G401.6 (cell line): Measurements from ENCODE around the gene ASZ1.

Source experiments
- FAIRE-seq: peaks from 2 replicates; lab custom pipeline; 2012; peaks lifted over from hg19 to GRCh38; lab: Jason Lieb, UNC

ASZ1 gene

DNA sequence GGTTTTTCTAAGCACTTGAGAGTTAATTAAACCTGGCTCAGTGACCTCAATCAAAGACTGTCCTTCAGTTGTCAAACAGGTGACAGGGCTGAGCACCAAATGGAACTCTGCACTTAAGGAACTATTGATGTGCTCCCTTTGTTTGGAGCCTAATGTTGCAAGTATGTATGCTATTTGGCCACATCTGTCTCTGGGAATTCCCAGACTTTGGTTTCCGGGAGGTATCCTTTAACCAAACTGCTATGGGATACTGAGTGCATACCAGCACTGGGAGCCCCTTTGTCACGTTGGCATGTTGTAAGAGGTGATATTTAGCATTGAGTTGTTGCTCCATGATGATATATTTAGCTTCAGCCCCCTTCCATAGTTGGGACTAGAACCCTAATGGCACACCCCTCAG lies 25.2 kb downstream of the ASZ1 start:
- FAIRE-seq: no peak

DNA sequence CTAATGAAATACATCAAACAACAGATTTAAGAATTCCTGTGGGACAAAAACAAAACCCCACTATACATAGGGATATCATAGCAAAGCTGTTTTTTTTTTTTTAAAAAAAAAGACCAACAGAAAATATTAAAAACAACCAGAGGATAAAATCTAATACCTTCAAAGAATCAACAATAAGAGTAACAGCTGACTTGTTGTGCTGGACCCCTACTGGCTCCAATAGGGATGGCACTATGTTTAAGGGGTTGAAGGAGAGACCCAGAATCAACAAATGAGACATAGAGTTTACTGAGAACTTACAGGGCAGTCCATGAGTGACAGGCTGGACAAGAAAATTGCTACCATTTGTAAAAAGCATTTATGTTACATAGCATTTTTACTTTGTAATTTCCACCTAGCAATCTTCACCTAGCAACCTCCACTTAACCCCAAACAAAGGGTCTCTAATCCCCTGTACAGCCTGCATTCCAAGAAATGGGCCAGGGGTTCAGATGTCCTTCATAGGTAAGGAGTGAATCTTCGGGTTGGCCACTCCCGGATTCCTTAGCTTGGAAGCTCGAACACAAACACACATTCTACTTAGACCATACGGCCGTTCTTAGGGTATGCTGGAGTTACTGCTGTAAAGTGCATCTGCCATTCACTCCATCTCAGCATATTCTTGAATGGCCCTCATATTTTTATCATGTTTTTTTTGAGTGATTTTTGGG lies 25.8 kb downstream of the ASZ1 start:
- no peak for FAIRE-seq

DNA sequence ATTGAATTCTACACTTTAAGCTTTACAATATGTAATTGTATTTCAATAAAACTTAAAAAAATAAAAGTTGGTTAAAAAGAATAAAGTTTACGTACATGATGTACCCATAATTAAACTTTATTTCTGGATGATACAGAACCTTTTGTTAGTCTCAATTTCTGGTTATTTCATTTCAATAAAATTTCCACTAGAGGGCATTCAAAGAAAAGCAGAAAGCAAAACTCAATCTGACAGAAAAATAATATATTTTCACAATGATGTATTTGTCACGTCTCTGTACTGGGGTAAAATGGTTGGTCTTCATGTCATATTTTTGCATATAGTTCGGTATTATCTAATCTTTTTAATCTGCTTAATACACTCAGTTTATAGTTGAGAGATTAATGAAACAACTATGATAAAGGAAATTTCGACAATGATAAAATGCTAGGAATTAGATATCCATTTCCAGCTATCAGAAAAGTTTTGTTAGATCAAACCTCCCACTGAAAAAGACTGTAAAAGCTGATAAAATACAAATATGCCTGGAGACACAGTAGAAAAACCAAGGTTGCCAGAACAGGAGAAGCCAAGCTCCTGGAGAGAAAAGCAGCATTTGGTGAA lies 27.4 kb downstream of the ASZ1 start:
- peak; percentile 74 for FAIRE-seq

DNA sequence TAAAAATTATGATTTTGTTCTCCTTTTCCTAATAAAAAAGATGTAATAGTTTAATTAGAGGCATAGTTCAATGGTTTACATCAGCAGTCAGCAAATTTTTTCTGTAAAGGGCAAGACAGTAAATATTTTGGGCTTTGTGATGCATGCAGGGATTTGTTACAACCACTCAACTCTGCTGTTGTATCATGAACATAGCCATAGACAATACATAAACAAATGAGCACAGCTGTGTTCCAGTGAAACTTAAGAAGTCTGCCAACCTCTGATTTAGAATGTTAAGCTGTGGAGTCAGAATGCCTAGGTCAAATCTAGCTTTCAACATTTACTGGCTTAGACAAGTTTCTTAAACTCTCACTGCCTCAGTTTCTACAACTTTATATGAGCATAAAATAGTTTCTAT lies 31.6 kb downstream of the ASZ1 start:
- no peak for FAIRE-seq

DNA sequence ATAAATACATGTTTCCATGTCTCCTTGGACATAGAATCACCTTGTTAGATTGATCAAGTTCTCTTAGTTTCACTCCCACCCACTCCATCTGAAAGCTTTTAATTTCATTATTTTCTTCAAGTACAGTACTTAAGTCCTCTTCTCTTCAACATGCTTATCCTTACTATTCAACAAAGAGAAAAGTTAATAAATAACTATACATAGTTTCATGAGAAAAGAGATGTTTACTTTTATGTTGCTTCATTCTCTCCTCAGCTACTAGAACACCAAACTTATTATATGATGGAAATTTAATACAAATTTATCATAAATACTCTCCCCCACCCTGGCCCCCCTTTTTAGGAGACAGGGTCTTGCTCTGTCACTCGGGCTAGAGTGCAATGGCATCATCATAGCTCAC lies 33.5 kb downstream of the ASZ1 start:
- FAIRE-seq: no peak

DNA sequence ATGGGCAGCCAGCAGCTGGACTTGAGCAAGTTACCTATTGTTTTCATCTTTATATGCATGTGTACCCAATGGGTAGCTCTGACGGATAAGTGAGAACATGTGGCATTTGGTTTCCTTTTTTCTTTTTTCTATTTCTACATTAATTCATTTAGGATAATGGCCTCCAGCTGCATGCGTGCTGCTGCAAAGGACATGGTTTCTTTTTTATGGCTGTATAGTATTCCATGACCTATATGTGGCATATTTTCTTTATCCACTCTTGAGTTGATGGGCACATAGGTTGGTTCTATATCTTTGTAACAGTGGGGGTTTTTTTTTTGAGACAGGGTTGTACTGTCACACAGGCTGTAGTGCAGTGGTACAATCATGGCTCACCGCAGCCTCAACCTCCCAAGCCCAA lies 37.4 kb downstream of the ASZ1 start:
- no peak for FAIRE-seq

DNA sequence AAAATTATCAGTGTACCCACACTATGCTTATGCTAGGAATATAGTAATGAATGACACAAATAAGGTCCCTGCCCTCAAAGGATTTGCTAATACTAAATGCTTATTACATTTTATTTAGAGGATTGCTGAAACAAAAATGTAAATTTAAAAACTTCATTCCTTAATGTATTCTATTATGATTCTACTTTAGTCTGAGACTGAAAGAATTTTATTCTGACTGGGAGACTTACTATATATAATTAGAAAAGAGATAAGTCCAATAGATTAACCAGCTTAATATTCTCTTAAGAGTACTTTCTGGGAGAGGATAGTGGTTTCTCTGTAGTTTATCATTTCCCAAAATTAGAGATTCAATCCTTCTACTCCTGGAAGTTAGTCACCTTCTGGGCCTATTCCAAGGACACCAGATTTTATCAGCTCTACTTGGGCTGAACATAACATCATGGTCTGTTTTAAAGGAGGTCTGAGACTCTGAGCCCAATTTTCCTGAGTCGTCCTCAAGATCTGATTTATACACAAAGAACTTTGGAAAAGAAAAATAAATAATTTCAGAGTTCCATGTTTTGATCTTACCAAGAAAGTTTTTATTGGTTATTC lies 41.1 kb downstream of the ASZ1 start:
- FAIRE-seq: no peak

DNA sequence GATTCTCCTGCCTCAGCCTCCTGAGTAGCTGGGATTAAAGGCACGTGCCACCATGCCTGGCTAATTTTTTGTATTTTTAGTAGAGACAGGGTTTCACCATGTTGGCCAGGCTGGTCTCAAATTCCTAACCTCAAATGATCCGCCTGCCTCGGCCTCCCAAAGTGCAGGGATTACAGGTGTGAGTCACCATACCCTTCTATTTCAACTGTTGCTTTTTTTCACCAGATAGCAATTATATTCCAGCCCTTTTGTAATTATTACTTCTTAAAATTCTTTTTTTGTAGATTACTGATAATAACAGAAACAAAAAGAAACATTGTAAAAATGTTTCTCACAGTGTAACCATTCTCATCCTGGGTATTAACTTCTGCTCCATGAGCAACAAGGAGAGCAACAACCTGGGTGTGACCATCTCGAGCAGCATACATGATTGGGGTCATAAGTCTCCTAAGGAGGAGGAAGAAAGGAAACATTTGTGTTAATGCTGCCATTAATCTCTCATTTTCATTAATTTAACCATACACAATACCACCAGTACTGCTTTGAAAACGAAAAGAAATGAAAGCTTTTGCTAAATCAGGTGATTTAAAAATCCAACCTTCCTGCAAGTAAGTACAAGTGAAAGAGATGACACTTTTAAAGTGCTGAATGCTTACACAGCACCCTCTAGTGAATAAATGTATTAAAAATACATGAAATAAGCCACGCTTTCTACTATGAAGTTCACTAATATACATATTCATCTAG lies 41.8 kb downstream of the ASZ1 start:
- peak; percentile 47 for FAIRE-seq

DNA sequence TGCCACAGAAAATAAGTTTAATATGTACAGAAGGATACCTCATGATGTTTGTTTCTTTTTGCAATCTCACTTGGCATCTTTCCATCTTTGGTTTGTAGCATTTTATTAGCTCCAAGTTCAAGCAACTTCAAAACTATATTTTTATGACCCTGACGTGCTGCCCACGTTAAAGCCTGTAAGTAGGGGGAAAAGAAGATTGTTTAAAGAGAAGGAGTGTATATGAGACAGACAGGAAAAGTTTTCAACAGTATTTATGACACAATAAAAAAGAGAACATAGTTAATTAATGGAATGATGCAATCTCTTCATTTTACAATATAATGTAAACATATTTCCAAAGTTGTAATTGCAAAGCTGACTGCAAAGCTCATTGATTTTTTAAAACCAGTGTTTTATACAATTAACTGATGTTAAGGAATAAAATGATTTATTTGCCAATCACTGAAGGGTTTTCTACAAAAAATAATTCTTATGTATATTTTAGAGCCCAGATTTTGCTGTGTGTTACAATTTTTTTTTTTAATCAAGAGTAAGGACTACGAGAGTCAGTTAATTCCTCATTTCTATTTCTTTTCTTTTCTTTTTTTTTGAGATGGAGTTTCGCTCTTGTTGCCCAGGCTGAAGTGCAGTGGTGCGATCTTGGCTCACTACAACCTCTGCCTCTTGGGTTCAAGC lies 42.5 kb downstream of the ASZ1 start:
- FAIRE-seq: no peak

DNA sequence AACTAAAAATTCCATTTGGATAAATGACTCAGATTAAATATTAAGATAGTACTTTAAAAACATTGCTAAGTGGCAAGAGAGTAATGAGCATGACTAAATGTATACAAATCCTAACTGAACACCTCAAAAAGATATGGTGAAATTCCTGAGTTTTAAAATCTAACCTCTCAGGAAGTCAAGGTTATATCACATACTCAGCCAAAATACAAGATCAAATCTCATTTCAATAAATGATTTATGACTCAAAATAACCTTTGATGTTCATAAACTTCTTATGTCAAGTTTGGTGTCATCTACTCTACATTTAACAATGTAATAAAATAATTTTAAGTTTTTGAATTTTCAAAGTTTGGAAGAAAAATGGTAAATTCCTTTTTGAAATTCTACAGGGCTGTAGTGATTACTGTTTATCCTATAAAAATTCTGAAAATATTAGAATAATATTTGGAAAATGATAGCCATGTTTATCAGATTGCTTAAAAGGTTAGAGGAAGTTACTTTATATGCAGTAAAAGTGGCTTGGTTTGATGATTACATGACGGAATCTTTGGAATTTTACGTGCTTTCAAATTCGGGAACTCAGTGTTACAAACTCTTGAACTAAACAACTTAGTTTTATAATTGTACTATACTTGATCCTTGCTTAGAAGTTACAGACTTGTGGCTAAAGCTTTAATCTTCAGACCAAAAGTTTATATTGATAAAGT lies 43.7 kb downstream of the ASZ1 start:
- FAIRE-seq: no peak

DNA sequence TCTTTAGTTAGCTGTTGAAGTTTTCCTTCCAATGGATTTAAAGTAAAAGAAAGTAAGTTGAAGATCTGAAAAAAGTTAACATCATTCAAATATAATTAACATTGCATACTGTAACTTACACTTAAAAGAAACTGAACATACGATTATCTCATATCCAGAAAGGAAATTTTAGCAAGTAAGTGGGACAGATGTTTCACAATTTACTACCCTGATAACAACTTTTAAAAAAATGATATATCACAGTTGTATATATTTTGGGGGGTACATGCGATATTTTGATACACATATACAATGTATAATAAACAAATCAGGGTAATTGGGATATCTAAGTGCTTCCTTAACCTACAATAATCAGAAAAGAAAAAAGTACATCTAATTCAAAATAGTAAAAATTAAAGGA lies 44.2 kb downstream of the ASZ1 start:
- no peak for FAIRE-seq

DNA sequence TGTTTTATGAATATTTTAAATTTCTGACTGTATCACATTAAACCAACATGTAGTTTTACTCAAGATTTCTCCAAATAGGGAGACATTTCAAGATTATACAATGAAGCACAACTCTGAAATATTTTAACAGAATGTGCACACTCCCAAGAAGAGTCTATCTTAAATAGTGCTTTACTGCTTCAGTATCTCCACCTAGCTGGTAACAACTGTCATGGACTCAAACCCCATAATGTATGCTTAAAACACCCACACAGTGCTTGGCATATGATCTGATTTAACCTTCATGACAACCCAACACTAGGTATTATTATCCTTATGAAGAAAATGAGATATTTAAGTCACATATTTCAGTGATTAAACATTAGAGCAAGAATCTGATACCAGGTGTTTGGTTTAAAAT lies 45.9 kb downstream of the ASZ1 start:
- no peak for FAIRE-seq

DNA sequence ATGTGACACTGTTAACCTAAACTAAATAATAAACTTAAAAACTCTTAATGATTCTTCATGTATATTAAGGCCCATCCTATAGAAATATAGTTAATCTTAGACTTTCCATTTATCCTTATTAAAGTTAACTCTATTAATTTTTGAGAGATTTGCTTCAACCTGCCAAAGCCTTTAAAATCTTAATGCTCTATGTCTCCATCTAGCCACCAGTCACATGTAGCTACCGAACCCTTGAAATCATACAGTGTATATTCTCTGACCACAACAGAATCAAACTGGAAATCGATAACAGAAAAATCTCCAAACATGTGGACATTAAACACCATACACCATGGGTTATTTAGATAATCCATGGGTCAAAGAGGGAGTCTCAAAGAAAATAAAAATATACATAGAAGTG lies 51.9 kb downstream of the ASZ1 start:
- no peak for FAIRE-seq

DNA sequence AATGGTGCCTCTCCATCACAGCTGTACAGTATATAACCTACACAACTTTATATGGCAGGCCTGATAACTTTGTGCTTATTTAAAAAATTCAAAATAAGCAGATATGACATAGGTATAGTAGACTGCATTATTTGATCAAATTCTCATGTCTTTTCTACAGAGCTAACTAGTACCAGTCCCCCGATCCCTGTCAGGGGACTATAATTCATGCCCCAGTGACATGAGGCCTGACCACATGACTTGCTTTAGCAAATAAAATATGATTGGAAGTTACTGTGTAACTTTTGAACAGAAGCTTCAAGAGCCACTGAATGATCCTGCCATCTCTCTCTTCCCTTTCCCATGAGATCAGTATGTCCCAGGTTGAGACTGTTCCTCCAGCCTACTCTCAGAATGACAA lies 55.2 kb downstream of the ASZ1 start:
- FAIRE-seq: no peak

DNA sequence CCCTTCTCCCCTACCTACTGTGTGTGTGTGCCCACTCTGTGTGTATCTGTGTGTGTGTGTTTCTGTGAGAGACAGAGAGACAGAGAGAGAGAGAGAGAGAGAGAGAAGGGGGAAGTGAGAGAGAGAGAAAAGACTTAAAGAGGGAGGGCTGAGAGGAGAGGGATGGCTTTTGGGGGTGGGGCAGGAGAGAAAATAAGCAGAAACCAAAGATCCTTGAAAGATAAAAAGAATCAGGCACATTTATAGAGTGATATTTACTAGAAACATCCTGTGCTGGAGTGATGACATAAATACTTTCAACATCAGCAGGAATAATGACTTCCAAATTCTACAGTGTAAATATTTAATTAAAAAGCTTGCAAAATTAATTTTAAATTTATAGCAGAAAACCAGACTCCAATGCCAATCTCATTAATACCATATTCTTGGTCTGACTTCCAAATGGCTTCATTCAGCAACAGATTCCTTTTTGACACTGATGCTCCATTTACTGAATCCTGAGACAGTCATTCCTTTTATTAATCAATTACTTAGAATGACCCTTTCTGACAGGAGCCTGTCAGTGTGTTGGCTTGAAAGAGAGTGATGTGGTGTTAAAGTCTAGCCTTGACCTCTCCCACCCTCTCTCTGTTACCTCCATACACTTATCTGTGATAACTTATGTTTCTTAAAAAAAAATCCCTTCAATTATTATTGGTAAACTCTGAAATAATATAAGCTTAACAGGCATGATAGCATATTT lies 62.8 kb downstream of the ASZ1 start:
- no peak for FAIRE-seq

DNA sequence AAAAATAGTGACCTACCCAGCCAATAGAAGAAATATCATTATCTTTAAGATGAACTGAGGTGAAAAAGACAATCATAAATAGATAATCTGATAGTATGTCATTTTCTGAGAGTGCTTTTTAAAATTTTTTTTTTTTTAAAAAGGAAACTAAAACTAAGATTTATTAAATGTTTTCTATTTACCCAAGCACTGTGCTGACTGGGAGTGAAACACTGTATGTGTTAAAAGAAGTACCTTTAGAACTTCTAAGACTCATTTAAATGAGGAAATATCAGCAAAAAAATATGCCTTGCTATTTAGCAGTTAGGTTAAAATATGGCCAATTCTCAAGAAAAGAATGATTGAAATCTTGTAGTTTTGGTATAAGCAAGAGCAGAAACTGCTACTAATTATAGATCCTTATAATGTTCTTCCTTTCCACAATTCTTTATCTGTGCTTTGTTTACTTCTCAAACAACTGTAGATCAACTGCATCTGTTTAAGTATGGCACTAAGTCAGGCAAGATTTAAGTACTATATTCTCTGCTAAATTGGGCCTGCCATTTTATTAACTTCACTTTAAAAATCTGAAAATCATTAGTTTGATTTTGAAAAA lies 64.9 kb downstream of the ASZ1 start:
- no peak for FAIRE-seq

DNA sequence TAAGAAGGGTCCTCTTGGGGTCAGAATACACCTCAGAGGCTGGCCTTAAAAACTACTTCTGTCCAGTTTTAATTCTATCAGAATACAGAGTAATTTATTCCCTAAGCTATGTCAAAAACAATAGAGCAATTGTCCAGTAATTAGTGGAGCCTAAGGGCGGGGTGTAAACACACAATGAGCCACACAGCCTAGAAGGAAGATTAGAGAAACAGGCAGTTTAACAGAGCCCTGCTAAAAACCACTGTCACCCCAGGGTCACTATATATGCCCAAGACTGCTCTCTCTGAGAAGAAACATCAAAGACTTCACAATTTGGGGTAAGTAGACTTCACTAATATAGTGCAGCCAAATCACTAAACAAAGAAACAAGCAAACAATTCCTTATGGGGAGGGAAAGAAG lies 77.3 kb downstream of the ASZ1 start:
- no peak for FAIRE-seq

DNA sequence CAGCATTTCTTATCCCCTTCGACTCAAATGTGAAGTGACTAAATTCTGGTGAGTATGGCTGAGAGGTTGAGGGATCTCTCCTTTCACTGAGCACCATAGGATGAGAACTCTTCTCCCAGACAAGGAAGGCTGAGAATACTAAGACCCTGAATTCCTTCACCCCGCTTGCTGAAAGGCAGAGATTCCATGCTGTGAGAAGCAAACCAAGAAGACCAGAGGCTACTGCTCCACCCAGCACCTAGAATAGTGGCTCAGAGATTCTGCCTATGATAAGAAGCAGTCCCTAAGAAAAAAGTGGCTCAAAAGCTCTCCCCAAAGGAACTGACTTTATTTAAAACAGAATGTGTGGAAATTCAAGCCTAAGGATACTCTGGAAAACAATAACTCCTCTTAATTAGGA lies 77.7 kb downstream of the ASZ1 start:
- no peak for FAIRE-seq

DNA sequence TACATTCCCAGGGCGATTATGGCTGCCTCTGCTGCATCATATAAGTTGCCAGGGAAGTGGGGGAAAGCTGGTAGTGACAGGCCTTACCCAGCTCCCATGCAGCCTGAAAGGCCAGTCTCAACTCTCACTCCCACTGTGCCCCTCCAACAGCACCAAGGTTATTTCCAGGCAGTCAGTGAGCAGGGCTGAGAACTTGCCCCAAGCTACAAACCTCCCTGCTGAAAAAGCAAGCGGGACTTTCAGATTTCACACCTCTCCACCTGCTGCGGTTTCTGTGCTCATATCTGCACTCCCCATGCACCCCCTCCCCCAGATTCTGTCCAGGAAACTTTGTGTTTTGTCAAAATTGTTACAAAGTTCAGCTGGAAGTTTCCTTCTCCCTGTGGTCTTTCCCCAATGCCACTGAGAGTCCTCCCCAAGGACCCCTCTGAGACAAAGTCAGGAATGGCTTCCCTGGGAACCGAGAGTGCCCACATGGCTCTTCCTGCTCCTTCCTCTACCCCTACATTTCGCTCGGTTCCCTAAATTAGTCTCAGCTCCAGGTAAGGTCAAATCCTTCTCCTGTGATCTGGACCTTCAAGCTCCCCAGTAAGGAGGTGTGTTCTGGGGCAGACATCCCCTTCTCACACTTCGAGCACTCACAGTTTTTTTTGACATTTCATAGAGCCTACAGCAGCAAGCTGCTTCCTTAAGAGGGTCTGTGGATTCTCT lies 79.2 kb downstream of the ASZ1 start:
- no peak for FAIRE-seq

DNA sequence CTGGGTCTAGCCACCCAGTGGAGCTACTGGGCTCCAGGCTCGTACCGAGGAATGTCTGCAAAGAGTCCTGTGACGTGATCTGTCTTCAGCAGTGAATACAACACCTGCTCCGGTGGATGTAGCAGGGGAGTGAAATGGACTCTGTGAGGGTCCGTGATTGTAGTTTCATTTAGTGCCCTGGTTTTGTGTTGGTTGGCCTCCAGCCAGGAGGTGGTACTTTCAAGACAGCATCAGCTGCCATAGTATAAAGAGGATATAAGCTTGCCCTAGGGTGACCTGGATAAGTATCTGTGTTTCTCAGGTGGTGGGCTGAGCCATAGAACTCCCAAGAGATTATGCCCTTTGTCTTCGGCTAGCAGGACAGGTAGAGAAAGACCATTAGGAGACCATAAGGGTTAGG lies 79.8 kb downstream of the ASZ1 start:
- no peak for FAIRE-seq
